ENCODE data around the gene KCND3.
"Not testable (repeated sequence)": the region's sequence is repeated elsewhere in the genome, so short reads cannot be mapped to it uniquely, and the experiment has no call there.

KCND3 gene

DNA sequence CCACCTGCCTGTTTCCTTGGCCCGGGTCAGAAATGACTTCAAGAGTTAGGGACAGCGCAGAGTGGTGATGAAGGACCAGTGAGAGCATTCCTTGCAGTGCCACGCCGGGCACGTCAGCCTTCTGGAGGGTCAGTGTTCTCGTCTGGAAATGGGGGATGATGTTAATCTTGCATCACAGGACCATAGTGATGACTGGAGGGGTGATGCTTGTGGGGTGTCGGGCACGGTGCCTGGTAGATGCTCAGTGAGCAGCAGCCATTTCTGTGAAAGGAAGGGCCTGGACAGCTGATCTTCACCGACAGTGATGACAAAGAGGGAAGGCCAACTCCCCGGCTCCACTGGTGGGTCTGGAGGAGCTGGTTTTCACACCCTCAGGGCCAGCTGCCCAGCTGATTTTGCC lies 177.6 kb downstream of the KCND3 start:
- DNase-seq (ENCODE audit: low spot score): no peak

DNA sequence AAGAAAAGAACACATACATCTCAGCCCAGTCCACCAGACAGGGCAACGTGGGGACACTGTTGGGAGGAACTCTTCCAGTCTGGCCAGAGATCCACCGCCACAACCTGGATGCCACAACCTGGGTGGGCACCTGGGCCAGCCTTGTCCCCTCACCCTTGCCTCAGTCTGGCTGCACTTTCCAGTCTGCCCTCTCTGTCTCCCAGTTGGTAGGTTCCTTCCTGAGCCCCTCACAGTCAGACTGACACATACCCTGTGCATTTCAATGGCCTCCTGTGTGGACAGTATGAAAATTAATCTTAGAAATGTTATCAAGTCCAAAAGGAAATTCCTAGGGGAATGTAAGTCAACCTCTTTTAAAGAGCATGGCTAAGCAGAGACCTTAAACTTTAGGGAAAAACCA lies 184.2 kb downstream of the KCND3 start:
- no peak for DNase-seq (ENCODE audit: low spot score)

DNA sequence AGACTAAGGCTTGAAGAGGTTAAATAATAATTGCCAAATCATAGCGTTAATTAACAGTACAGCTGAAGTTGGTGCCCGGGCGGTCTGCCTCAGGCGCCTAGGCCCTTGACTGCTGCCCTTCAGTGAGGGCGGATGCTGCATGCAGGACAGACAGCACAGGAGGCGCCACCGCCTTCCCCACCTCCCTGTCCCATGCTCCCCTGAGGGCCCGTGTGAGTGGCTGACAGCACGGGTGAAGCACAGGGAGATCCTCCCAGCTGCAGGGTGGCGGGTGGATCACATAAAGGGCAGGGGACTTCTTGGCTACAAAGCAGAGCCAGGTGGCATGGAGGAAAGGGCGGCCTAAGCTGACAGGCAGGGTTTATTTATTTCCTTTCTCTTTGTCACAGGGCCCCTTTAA lies 184.7 kb downstream of the KCND3 start:
- DNase-seq (ENCODE audit: low spot score): no peak

DNA sequence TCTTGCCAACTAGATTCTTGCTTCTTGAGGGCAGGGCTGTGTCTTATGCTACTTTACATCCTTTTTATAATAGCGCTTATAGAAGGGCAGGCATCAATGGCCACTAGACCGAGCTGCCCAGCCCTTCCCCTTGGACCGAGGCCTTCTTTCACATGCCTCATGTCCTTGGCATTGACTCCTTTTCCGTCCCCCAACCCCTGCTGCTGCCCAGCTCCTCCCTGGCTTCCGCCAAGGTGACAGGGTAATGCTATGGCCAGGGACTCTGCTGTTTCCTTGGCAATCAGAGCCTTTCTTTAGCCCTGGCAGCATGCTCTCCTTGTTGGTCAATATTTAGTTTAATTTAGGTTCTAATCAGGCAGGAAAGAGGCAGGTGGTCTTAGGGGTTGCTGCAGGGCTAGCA lies 185.5 kb downstream of the KCND3 start:
- DNase-seq (ENCODE audit: low spot score): no peak

DNA sequence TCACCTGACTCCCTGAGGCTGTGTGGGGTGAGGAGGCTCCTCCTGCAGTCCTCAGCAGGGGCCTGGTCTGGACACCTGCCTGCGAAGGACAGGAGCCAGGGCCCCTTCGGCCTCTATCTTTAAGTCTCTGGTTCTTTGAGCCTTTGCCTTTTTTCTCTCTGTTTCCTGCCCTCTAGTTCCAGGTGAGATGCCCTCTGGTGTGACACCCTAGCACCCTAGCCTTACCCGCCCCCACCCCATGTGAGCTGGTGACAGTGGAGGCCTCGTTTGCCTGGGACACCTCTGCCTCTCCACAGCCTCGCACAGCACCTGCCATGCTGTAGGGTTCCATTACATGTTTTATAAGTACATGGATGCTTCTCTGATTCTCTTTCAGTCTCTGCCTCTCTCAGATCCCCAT lies 186.5 kb downstream of the KCND3 start:
- no peak for DNase-seq (ENCODE audit: low spot score)

DNA sequence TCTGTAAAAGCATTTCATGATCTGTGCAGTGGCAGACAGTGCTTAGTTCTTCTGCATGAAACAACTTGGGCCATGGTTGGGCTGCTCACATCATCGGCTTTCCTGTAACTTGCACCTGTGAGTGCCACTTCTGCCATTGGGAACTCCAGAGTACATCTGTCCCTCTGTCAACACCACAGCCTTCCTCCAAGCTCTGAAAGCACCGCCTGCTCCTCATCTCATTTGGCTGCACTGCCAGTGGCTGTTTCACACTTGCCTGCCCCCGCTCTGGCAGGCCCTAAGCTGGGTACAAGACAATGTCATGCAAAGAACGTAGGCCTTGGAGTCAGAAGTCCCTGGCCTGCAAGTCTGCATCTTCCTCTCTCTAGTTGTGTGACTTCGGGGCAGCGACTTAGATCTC lies 187.4 kb downstream of the KCND3 start:
- no peak for DNase-seq (ENCODE audit: low spot score)

DNA sequence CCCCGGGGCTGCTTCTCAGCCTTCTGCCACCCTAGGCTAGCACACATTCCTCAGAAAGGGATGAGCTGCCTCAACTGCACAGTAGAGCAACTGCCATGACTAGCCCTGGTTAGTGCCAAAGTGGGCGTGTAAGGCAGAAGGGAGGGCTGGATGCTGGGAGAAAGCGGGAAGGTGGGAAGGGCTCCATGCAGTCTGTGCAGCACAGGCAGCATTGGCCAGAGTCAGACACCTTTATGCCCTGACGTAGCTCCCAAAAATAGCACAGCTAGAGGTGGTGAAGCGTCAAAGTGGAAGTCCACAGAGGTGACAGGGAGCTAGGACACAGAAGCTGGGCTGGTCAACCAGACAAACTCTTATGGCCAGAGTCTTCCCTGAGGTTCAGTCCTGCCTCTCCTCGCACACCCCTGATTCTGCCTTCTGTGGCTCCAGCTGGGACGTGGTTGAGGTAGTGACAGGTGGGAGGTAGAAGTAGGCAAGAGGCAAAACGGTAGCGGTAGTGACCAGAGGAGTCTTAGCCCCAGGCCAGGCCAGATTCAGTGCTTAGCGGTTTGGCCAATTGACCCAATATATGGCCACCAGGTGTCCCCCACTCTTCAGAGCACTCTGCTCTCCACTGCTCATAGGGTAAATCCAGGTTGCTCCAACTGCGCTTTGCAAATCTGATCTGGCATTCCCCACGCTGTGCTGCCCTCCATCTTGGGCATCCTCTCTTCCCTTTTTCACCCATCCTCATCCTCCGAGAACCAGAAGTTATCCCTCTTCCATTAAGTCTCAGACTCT lies 188.2 kb downstream of the KCND3 start:
- peak; percentile 26 for DNase-seq (ENCODE audit: low spot score)

DNA sequence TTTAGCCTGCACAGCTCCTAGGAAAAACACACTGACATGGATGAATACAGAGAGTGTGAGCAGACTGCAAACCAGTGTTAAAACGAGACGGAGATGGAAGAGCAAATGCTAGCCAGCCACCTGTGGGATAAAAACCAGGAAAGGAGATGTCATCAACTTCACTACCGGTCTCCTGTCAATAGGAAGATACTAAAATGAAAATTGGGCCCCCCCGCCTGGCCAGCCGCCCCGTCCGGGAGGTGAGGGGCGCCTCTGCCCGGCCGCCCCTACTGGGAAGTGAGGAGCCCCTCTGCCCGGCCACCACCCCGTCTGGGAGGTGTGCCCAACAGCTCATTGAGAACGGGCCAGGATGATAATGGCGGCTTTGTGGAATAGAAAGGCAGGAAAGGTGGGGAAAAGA lies 189.7 kb downstream of the KCND3 start:
- not testable (repeated sequence) for DNase-seq (ENCODE audit: low spot score)

DNA sequence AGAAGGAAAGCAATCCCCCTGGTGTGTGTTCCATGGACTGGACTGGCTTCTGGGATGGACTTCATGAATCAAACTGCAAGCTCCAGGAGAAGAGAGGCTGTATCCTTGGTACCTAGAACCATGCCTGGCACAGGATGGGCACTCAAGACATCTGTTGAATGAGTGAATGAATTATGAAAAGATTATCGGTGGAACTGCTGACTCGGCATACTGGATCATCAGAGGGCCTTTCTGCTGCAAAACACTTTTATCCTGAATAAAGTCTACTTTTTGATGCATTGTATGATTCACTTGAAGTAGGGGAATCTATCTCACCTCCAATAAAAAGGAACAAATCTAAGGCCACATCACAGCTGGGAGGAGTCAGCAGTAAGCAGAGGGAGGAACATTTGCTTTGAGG lies 190.9 kb downstream of the KCND3 start:
- DNase-seq (ENCODE audit: low spot score): no peak

DNA sequence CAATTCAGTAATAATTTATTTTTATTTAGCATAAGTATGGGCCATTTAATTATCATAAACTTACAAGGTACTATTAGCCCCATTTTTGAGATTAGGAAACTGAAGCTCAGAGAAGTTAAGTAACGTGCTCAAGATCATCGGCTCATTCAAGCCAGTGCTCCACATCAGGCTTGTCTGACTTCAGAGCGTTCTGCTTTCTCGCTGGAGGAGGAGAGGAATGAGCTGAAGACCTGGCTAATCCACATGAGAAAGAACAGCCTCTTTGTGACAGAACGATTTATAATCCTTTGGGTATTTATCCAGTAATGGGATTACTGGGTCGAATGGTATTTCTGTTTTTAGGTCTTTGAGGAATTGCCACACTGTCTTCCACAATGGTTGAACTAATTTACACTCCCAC lies 194.1 kb downstream of the KCND3 start:
- DNase-seq (ENCODE audit: low spot score): no peak

DNA sequence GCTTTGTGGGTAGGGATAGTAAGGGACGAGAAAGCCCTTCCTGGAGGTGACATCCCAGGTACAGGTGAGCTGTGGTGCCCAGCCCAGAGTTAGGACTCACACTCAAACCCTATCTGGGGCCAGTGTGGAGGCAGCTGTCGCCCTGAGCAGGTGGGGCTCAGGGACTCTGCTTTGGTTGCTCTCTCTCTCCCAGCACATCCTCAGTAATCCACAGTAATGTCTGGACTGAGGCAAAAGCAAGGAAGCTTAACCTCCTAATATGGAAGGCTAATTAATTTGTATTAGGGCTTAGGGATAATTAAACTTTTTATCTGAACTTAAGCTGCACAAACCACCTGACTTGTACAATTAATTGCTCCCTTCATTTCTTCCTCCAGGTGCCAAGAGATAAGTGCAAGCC lies 195.5 kb downstream of the KCND3 start:
- DNase-seq (ENCODE audit: low spot score): no peak

DNA sequence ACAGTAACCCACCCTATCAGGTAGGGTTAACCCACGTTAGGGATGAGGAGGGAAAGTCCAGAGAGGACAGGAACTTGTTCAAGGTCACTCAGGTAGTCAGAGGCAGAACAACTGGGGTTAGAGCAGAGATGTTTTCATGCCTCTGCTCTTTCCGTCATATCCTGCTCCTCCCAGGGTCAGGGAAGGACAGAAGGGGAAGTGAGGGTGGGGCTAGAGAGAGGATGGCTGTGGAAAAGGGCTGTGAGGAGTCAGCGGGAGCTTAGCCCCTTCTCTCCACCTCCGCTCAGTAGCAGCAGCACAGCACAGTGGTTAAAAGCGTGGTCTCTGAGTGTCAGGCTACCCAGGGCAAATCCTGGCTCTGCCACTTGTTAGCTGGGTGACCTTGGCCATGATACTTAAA lies 197.2 kb downstream of the KCND3 start:
- DNase-seq (ENCODE audit: low spot score): no peak

DNA sequence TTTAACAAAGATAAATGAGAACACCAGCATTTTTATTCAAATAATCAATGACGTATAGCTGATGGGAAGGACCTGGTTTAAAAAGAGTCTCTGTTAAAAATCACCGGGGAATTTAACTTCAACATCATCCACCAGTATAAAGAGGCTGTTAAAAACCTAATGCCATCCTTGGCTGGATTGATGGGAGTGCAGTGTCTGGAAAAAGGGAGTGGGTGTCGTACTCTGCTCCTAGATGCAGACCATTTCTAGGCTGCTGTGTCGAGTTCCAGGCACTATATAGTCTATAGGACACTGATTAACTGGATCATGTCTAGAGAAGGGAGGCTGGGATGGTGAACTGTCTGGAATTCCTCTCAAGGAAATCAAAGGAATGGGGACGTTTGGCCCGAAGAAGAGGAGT lies 197.7 kb downstream of the KCND3 start:
- DNase-seq (ENCODE audit: low spot score): no peak

DNA sequence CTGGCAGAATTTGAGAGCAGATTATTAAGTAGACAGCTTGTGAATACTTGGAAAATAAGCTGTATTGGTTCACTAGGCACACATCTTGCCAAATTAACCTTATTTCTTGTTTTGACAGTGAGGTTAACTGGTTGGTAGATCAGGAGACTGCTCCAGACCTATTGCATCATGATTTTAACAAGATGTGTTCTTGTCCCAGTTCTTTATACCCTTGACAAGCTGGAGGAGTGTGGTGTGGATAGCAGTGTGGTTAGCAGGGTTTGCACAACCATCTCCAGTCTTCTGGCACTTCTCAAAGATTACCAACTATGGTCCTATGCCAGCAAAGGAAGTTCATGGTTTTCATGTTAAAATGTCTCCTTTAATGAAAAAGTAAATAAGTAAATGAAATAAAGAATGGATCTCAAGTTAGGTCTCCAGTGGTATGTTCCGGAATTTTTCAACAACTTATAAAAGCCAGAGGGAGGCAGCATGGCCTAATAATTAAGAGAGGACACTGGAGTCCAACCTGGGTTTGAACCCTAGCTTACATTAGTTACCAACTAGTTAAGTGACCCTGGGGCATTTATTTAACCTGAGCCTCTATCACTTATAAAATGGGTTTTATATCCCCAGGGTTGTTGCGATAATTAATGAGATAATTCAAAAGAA lies 199.7 kb downstream of the KCND3 start:
- DNase-seq (ENCODE audit: low spot score): no peak

DNA sequence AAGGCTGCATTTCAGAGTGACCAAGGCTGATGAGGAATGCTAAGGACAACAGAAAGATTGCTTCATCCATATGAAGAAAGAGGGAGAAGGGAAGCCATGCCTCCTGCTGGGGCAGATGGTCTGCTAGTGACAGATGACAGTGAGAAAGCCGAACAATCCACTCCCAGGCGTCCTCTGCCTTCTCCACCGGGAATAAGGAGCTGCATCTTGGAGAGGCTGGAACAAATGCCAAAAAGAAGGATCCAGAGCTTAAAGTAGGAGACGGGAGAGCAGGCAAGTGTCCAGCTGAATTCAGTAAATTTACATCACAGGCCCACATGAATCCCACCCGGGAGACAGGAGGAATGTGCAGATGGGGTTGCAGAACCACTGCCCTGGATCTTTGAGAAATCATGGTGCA lies 200.3 kb downstream of the KCND3 start:
- peak; percentile 22 for DNase-seq (ENCODE audit: low spot score)

DNA sequence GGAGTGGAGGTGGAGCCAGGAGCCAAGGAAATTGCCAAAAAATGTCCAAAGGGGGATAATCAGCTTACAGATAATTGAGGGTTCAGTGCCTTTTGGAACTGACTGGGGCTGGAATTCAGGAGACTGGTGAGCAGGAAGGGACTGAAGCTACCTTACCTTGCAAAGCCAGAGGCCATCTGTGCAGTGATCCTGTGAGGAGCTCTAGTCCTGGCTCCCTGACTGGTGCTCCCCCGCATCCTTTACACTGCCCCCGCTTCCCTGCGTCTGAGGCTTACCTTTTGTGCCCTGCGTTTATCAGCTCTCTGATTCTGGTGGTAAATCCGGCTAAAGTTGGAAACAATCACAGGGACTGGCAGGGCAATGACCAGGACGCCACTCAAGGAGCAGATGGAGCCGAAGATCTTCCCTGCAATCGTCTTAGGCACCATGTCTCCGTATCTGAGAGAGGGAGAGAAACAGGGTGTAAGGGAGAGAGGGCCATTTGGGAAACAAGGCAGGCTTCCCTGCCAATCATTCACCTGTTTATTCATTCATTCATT lies 202.7 kb downstream of the KCND3 start:
- no peak for DNase-seq (ENCODE audit: low spot score)

DNA sequence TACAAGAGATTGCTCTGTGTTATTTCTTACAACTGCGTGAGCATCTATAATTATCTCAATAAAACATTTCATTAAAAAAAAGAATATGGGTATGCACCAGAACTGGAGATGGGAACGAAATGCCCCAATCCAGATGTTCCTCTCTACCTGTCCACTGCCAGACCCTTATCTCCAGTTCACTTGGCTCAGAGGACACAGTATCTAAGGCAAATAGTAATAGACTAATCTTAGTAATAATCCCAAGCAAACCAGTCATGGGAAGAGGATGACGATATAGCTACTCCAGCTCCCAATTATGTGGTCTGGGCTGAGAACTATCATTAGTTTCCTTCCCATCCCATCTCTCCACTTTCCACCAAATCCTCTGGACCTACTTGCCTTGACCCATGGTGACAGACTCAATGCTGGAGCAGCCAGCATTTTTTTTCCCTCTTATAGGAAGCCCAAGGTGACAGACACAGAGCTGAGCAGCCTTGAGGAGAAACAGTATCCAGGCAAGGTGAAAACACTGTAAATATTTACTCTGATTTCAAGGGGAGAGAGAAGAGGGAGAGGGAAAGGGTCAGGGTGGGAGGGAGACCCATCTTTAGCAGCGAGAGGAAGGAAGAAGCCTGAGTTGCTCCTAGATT lies 205.1 kb downstream of the KCND3 start:
- no peak for DNase-seq (ENCODE audit: low spot score)

DNA sequence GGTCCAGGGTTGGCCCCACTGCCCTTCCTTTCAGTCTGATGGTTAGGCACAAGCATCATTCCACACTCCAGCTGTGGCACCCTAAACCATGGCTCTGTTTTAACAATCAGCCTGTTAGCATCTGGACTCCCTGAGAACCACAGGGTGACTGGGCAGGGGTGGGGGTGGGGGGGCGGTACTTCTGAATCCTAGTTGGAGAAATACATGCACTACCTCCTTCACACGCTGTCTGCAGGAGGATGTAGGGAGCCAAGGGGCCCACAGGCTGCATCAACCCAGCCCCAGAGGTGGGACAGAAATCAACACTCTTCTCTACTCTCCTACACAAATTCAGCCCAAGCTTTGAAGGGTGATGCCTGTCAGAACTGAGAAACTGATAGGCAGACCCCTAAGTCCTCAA lies 209.9 kb downstream of the KCND3 start:
- no peak for DNase-seq (ENCODE audit: low spot score)

DNA sequence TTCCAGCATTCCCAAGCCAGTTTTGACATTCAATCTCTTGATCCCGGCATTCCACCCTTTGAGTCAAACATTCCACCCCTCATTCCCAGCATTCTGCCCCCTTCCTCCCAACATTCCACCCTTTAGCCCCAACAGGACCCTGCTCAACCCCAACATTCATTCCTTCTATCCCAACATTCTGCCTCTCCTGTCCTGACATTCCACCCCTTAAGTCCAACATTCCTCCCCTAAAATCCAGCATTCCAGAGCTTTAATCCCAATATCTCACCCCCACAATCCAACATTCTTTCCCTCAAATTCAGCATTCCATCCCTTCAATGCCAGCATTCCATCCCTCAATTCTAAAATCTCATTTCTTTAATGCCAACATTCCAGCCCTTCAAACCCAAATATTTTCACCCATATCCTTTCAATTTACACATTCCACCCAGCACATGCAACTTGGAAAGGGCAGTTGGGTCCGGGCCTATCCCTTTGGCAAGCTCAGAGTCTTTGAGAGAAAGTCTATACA lies 210.9 kb downstream of the KCND3 start:
- no peak for DNase-seq (ENCODE audit: low spot score)

DNA sequence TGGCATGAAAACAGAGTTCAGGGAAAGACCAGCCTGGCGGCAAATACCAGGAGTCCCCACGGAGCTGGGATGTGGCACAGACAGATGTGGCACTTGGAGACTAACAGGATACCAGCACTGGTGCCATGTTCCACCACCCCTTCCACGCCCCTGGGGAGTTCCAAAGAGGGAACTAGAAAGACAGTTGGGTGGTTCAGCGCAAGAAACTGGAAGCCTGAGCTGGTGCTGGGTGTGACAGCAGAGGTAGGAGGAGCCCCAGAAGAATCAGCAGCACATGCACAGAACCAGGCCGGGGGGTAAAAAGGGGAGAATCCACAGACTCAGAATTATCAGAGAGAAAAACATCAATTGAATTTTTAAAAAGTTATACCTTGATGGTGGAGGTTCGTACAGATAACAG lies 211.4 kb downstream of the KCND3 start:
- no peak for DNase-seq (ENCODE audit: low spot score)

DNA sequence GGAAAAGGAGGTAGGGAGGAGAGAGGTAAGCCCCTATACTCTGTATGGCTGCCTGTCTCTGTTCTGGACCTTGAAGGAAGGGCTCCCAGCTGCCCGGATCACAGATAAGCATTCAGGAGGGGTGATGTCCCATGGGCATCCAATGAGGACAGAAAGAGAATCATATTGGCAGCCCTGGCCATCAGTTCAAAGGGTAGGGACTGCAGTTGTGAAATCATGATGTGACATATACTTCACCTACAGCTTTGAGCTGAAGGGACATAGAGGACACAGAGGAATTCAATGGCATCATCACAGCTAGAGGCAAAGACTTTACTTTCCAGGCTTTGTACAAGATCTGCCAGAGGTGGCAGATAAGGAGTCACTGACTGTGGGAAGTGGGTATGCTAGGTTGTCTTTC lies 212.2 kb downstream of the KCND3 start:
- DNase-seq (ENCODE audit: low spot score): no peak

DNA sequence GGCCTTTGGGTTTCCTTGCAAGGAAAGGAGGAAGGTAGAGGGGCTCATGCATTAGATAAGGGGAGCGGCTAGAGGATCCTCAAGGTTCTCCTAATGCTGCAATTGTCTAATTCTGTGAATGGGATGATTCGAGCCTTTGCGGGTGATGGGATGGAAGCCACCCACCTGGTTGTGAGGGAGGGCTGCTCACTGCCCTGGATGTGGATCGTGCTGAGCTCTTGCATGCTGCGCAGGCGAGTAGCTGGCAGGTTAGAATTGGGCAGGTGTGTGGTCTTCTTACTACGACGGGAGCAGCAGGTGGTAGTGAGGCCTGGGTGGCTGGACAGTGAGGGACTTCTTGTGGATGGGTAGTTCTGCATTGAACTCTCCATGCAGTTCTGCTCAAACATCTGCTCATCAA lies 212.6 kb downstream of the KCND3 start:
- DNase-seq (ENCODE audit: low spot score): no peak

DNA sequence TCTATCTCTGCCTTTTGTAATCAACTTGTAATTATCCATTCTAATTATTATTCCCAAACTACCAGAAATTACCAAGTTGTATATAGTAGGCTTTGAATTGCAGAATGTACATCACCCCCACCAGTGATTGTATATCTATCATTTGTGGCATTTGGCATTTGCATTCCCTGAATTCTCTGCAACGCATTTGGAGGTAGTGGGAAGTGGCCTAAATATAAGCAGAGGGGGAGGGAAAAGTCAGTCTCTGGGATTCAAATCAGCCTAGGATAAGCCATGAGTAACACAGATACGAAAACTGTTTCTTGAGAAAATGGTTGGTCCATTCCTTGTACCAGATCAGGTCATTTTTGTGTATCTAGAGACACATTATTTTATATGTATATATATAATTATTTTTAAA lies 213.1 kb downstream of the KCND3 start:
- no peak for DNase-seq (ENCODE audit: low spot score)
